Osteoblast (primary cell): Measurements from ENCODE around the gene BPIFB1. TPM values are rescaled to one million over a fixed set of nuclear protein-coding genes. Genes with fewer than 3 reads are reported as not detected.

Source experiments
- DNase-seq: peaks from one replicate; pipeline ENCODE4 v3.0.0; 2011; ENCODE audit warnings: low spot score, mixed read lengths; ENCODE audit not compliant: insufficient read length; ENCODE audit errors: missing footprints
- H2AFZ ChIP-seq: 2 replicates; pipeline ENCODE4 v1.6.0; 2011; ENCODE audit warnings: mild to moderate bottlenecking, low read length
- H3K27ac ChIP-seq: 2 replicates; pipeline ENCODE4 v1.5.1; 2011; ENCODE audit warnings: mild to moderate bottlenecking, low read depth, low read length, moderate library complexity
- H3K27me3 ChIP-seq: 2 replicates; pipeline ENCODE4 v1.6.0; 2012; ENCODE audit warnings: mild to moderate bottlenecking, control low read depth, inconsistent platforms, low read length, moderate library complexity; ENCODE audit not compliant: insufficient read depth
- H3K36me3 ChIP-seq: 2 replicates; pipeline ENCODE4 v1.5.1; 2011; ENCODE audit warnings: mild to moderate bottlenecking, low read length, control low read depth, moderate library complexity; ENCODE audit not compliant: insufficient read depth
- H3K4me1 ChIP-seq: 2 replicates; pipeline ENCODE4 v1.5.1; 2011; ENCODE audit warnings: mild to moderate bottlenecking, low read length, control low read depth, moderate library complexity; ENCODE audit not compliant: insufficient read depth
- H3K4me2 ChIP-seq: 2 replicates; pipeline ENCODE4 v1.6.0; 2011; ENCODE audit warnings: mild to moderate bottlenecking, low read length; ENCODE audit not compliant: insufficient read depth
- H3K4me3 ChIP-seq: fragments of 200-600 bp; sonication (generic); 3 replicates; pipeline ENCODE4 v1.5.1; 2012; ENCODE audit warnings: mild to moderate bottlenecking, low read length, inconsistent platforms; ENCODE audit not compliant: insufficient read depth
- H3K79me2 ChIP-seq: 2 replicates; pipeline ENCODE4 v1.6.0; 2012; ENCODE audit warnings: mild to moderate bottlenecking, low read length, control low read depth, inconsistent platforms; ENCODE audit not compliant: insufficient read depth
- H3K9me3 ChIP-seq: 2 replicates; pipeline ENCODE4 v1.5.1; 2011; ENCODE audit warnings: low read depth, low read length, control low read depth
- H4K20me1 ChIP-seq: 2 replicates; pipeline ENCODE4 v1.6.0; 2012; ENCODE audit warnings: mild to moderate bottlenecking, low read length, control low read depth; ENCODE audit not compliant: insufficient read depth
- CTCF ChIP-seq: IDR thresholded peaks from 2 replicates; pipeline ENCODE4 v1.5.1; 2011; ENCODE audit warnings: mild to moderate bottlenecking, low read depth, low read length, moderate library complexity; ENCODE audit errors: extremely low read depth
- total RNA-seq: library from RNA; depleted of rRNA; stranded (reverse); fragments of >200 nt; gene quantifications from 2 replicates; pipeline ENCODE4 v1.2.3, GENCODE V29; 2012

Gene BPIFB1
- total RNA-seq, 1 donor = not detected

GRCh38 chr20:33303595-33303994 is 20.6 kb downstream of the BPIFB1 start:
- Histone ChIP-seq H4K20me1 (no peaks in the 10 kb centered on the region), H3K79me2 (no peaks in the 10 kb centered on the region), H3K27me3 (no peaks in the 10 kb centered on the region), H2AFZ (no peak overlapping the region), H3K4me2 (no peak overlapping the region), H3K36me3 (no peaks in the 10 kb centered on the region), H3K27ac (no peak overlapping the region), H3K9me3 (no peaks in the 10 kb centered on the region), H3K4me3 (no peak overlapping the region), H3K4me1 (no peaks in the 10 kb centered on the region)
- no peak for TF ChIP-seq CTCF
- no peak for DNase-seq

- H4K20me1 ChIP-seq = no peaks in the 10 kb centered on the region
- H3K27ac ChIP-seq = no peak overlapping the region
- no peak overlapping the region for H3K4me2 ChIP-seq
- H3K36me3 ChIP-seq = no peaks in the 10 kb centered on the region
- no peak for DNase-seq
- H3K9me3 ChIP-seq = no peaks in the 10 kb centered on the region
- no peak overlapping the region for H3K4me3 ChIP-seq
- no peaks in the 10 kb centered on the region for H3K79me2 ChIP-seq
- H2AFZ ChIP-seq = no peak overlapping the region
- H3K27me3 ChIP-seq = no peaks in the 10 kb centered on the region
- no peak for TF ChIP-seq CTCF
- no peaks in the 10 kb centered on the region for H3K4me1 ChIP-seq
These were observed 21.0 kb downstream of the BPIFB1 start for GRCh38 chr20:33304046-33304445.

- DNase-seq = no peak
- Histone ChIP-seq H3K9me3 (no peaks in the 10 kb centered on the region), H2AFZ (no peak overlapping the region), H3K27me3 (peaks cover 9% of the 10 kb centered on the region), H3K36me3 (no peaks in the 10 kb centered on the region), H3K4me1 (no peaks in the 10 kb centered on the region), H4K20me1 (no peaks in the 10 kb centered on the region), H3K4me3 (no peak overlapping the region), H3K4me2 (no peak overlapping the region), H3K79me2 (no peaks in the 10 kb centered on the region), H3K27ac (no peak overlapping the region)
- no peak for TF ChIP-seq CTCF
These were observed 22.6 kb downstream of the BPIFB1 start for GRCh38 chr20:33305589-33306057.

- H3K79me2 ChIP-seq = no peaks in the 10 kb centered on the region
- no peak for TF ChIP-seq CTCF
- no peaks in the 10 kb centered on the region for H4K20me1 ChIP-seq
- no peak overlapping the region for H3K4me2 ChIP-seq
- no peaks in the 10 kb centered on the region for H3K4me1 ChIP-seq
- H3K27me3 ChIP-seq = peaks cover 9% of the 10 kb centered on the region
- no peak overlapping the region for H3K4me3 ChIP-seq
- H3K27ac ChIP-seq = no peak overlapping the region
- no peak overlapping the region for H2AFZ ChIP-seq
- H3K36me3 ChIP-seq = no peaks in the 10 kb centered on the region
- no peaks in the 10 kb centered on the region for H3K9me3 ChIP-seq
- DNase-seq = no peak
These were observed 23.2 kb downstream of the BPIFB1 start for GRCh38 chr20:33306228-33306627.
